Heart left ventricle (tissue), 13 donors: Measurements from ENCODE around the gene SYNE3.

Experiments used
- CTCF ChIP-seq, 12 donors: fragments of 200-600 bp; sonication (generic) in 4 of 12; IDR thresholded peaks; one replicate each; pipeline versions ENCODE4 v1.5.0 to v1.8.0; 2018 to 2022; ENCODE audit warnings: antibody characterized with exemption in 12 of 12, mild to moderate bottlenecking in 5 of 12
- POLR2A ChIP-seq, 2 donors: fragments of 450-650 bp; IDR thresholded peaks; one replicate each; pipeline ENCODE4 v1.6.1; 2017; ENCODE audit warnings: antibody characterized with exemption in 2 of 2, mild to moderate bottlenecking in 2 of 2, moderate library complexity in 2 of 2
- donor health status: ischemic (EF 13 %, LVEDD 7.1; RV severe dilation, severe dysfunction).
- donor health status: DM: no; HTN: yes; CAD: no.
- donor health status: DM: no; HTN: no; CAD: no.
- donor health status: ischemic (EF 25% LVEDD 6.9; RV normal size, moderate dysfunction).
- donor health status: ischemic (EF 25% LVEDD 5.7; RV mildly dilated, moderate dysfunction).
- donor health status: ischemic (EF 35%, LVEDD 5.7; RV mildly dilated, moderate dysfunction).
- donor health status: nonischemic (EF 11% LVEDD 7.7; RV severe dilation, severe dysfunction).
- donor health status: DM: yes; HTN: yes; CAD: no.
- donor health status: PGD.
- donor health status: ischemic (EF 29% LVEDD 5.4; RV normal size, mild dysfunction).
- donor health status: nonischemic (EF 23%, LVEDD 6.1; RV moderate dilation, normal function).

GRCh38 chr14:95469134-95469481, 47.3 kb downstream of the SYNE3 start:
- TF ChIP-seq POLR2A (IDR thresholded peaks at IDR 0.05) (no peak), CTCF (IDR thresholded peaks at IDR 0.05) (no peak)
